Endothelial cell (in vitro differentiated cells): ENCODE data around the gene MYO15B. TPM values are rescaled to one million over a fixed set of nuclear protein-coding genes. Genes with fewer than 3 reads are reported as not detected.

Experiments used
- DNase-seq: peaks from one replicate; pipeline ENCODE4 v3.0.0; 2021; ENCODE audit warnings: low spot score
- H3K27ac Mint-ChIP-seq: one replicate; pipeline ENCODE4 v1.8.0; 2021; ENCODE audit warnings: mixed read lengths, inconsistent platforms; ENCODE audit not compliant: unreplicated experiment
- H3K27me3 Mint-ChIP-seq: one replicate; pipeline ENCODE4 v1.8.0; 2021; ENCODE audit warnings: mild to moderate bottlenecking, moderate library complexity, mixed read lengths, inconsistent platforms; ENCODE audit not compliant: unreplicated experiment
- H3K36me3 Mint-ChIP-seq: one replicate; pipeline ENCODE4 v1.8.0; 2021; ENCODE audit warnings: mild to moderate bottlenecking, low read depth, mixed read lengths, inconsistent platforms; ENCODE audit not compliant: unreplicated experiment
- H3K4me1 Mint-ChIP-seq: one replicate; pipeline ENCODE4 v1.8.0; 2021; ENCODE audit warnings: mild to moderate bottlenecking, mixed read lengths, inconsistent platforms; ENCODE audit not compliant: unreplicated experiment
- H3K4me3 Mint-ChIP-seq: one replicate; pipeline ENCODE4 v1.8.0; 2021; ENCODE audit warnings: mild to moderate bottlenecking, mixed read lengths, inconsistent platforms; ENCODE audit not compliant: unreplicated experiment
- H3K9me3 Mint-ChIP-seq: one replicate; pipeline ENCODE4 v1.8.0; 2021; ENCODE audit warnings: mixed read lengths, inconsistent platforms; ENCODE audit not compliant: unreplicated experiment
- CTCF ChIP-seq: fragments of 200-600 bp; sonication (generic); IDR thresholded peaks from one replicate; pipeline ENCODE4 v1.5.0; 2021; ENCODE audit warnings: antibody characterized with exemption; ENCODE audit not compliant: unreplicated experiment
- total RNA-seq: library from RNA; stranded (reverse); fragmentation: NEBNext Ultra II Directional; extraction: Animal tissue kit (Norgen Biotek cat#: 25700); gene quantifications from one replicate; pipeline ENCODE4 v1.2.1, GENCODE V29; 2021; ENCODE audit not compliant: unreplicated experiment

MYO15B gene
- total RNA-seq, 1 donor from 2014 or later: 224 TPM

- Mint-ChIP-seq H3K27me3 (peaks cover 8% of the 10 kb centered on the region), H3K27ac (peak within 1 kb of the TSS; percentile 61), H3K36me3 (peaks cover 8% of the 10 kb centered on the region), H3K4me1 (peaks cover 8% of the 10 kb centered on the region), H3K4me3 (peak within 1 kb of the TSS; percentile 63), H3K9me3 (no peaks in the 10 kb centered on the region)
- peak; percentile 94 for DNase-seq
- peak; percentile 89 for TF ChIP-seq CTCF
Observed at GRCh38 chr17:75632863-75633485, 45.4 kb downstream of the MYO15B start, which contains the start of gene SMIM5. SMIM5 (plus strand) TSS chr17:75633434; CDS start chr17:75640202, 6,768 bp downstream.

DNA sequence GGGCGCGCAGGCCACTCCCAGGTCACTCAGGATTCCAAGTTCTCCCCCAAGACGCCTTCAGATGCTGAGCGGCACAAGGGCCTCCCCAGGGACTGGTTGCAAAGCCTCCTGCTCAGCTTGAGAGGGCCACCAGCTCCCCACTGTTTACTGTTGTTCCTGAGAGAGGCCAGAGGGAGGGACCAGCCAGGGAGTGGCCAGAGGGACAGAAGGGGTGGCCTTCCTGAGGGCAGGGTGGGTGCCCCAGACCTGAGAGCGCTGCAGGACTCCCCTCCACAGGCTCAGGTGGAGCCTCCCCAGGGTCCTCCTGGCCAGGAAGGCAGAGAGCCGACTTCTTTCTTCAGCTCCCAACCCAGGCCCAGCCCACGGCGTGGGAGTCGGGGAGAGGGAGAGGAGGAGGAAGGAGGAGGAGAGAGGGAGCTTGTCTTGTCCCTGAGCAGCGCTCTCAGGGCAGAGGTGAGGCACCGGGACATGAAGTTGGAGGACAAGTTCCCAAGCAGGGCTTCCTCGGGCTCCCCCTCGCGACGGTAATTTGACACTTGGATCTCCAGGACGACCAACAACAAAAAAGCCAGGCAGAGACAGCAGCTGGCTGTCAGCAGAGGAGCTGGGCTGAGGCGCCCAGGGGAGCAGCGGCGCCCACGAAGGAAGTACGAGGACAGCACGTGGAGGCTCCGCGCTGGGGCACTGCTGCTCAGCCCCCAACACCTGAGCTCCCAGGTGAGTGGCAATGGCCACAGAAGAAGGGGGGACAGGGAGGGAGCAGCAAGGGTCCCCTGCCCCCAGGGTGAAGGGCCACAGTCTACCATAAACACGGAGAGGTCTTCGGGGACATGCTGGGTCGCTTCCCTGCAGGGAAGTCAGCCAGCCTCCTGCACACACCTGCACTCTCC, 46.1 kb downstream of the MYO15B start:
- Mint-ChIP-seq H3K4me3 (no peak overlapping the region), H3K27ac (peak overlapping the region; percentile 61), H3K27me3 (peaks cover 8% of the 10 kb centered on the region), H3K4me1 (peaks cover 8% of the 10 kb centered on the region), H3K9me3 (no peaks in the 10 kb centered on the region), H3K36me3 (peaks cover 8% of the 10 kb centered on the region)
- TF ChIP-seq CTCF: peak; percentile 12
- DNase-seq: peak; percentile 91

- TF ChIP-seq CTCF: no peak
- peaks cover 8% of the 10 kb centered on the region for H3K4me1 Mint-ChIP-seq
- H3K4me3 Mint-ChIP-seq: no peak overlapping the region
- DNase-seq: no peak
- peaks cover 6% of the 10 kb centered on the region for H3K27me3 Mint-ChIP-seq
- H3K9me3 Mint-ChIP-seq: no peaks in the 10 kb centered on the region
- H3K27ac Mint-ChIP-seq: no peak overlapping the region
- H3K36me3 Mint-ChIP-seq: peaks cover 8% of the 10 kb centered on the region
Observed at GRCh38 chr17:75634376-75634740, 46.8 kb downstream of the MYO15B start.

DNA sequence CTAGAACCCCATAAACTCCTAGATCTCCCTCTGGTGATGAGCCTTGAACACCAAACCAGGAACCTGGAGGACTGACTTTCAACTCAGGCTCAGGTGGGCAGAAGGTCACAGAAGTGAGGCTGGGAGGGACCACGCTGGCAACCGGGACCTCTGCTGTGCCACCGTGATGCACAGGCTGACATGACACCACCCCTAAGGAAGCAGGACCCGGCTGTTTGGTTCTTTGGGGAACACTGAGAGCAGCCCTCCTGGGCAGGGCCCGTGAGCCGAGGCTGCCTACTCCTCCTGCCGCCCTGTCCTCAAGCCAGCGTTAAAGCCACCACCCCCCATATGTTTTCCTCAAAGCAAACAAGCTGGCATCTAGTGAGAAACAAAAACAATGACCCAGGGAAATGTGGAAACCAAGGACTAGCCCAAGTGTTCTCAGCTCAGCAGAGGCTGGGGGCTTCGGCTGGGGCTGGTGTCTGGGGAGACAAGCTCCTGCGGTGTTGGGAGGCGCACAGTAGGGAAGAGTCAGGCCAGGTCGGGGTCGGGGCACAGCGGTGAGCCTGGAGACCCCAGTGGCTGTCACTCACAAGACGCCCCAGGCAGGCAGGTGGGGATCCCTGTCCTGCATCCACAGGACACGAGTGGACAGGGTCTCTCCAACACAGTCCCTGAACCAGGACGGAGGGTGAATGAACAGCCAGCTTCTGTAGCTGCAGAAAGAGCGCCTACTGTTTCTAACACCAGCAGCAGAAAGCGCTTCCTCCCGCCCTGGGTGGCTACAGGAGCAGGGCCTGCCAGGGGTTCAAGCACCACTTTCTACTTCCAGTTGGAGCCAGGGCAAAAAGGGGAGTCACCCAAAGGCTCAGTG, 47.4 kb downstream of the MYO15B start:
- TF ChIP-seq CTCF: no peak
- no peak for DNase-seq

More for the DNA sequence above, 47.4 kb downstream of the MYO15B start:
- Mint-ChIP-seq H3K4me1 (peaks cover 8% of the 10 kb centered on the region), H3K27ac (no peak overlapping the region), H3K4me3 (no peak overlapping the region), H3K36me3 (peaks cover 8% of the 10 kb centered on the region), H3K9me3 (no peaks in the 10 kb centered on the region), H3K27me3 (peaks cover 6% of the 10 kb centered on the region)
